ENCODE measurements around the gene SLC45A1. TPM values are rescaled to one million over a fixed set of nuclear protein-coding genes. Genes with fewer than 3 reads are reported as not detected.

The SLC45A1 gene
- total RNA-seq, 1 donor from 2014 or later, result 8.6 TPM

- no peak for DNase-seq (ENCODE audit: low spot score in 2 of 2)
These were observed 63.7 kb downstream of the SLC45A1 start for GRCh38 chr1:8381618-8382017.

GRCh38 chr1:8382051-8382505 is 64.2 kb downstream of the SLC45A1 start:
- DNase-seq (ENCODE audit: low spot score in 2 of 2) (no peak), FAIRE-seq (no peak)

More at GRCh38 chr1:8381618-8382017, 63.7 kb downstream of the SLC45A1 start:
- FAIRE-seq, result no peak

GRCh38 chr1:8382608-8383505 is 64.9 kb downstream of the SLC45A1 start:
- no peak for FAIRE-seq

DNA sequence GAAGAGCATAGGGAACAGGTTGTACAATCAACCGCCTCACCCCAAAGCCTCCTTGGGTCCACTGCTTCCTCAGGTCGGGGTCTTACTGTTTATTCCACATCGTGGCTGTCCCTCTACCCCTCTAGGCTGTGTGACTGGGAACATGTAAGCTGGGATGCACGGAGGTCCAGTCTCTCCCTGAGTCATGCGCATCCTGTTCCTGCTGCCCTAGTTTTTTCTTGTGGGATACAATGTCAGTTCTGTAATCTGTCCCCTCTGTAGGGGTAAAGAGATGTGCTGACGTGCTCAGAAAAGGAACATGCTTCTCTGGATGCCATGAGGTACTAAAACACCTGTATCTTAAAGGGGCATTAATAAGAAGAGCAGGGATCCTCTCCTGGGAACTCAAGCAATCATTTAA is 66.2 kb downstream of the SLC45A1 start:
- FAIRE-seq, result no peak
- no peak for DNase-seq (ENCODE audit: low spot score in 2 of 2)

More at GRCh38 chr1:8382608-8383505, 64.9 kb downstream of the SLC45A1 start:
- DNase-seq (ENCODE audit: low spot score in 2 of 2), result no peak

GRCh38 chr1:8384577-8384976 is 66.7 kb downstream of the SLC45A1 start:
- FAIRE-seq, result no peak
- no peak for DNase-seq (ENCODE audit: low spot score in 2 of 2)

- FAIRE-seq (no peak), DNase-seq (ENCODE audit: low spot score in 2 of 2) (no peak)
These were observed 68.3 kb downstream of the SLC45A1 start for GRCh38 chr1:8386247-8386646.

DNA sequence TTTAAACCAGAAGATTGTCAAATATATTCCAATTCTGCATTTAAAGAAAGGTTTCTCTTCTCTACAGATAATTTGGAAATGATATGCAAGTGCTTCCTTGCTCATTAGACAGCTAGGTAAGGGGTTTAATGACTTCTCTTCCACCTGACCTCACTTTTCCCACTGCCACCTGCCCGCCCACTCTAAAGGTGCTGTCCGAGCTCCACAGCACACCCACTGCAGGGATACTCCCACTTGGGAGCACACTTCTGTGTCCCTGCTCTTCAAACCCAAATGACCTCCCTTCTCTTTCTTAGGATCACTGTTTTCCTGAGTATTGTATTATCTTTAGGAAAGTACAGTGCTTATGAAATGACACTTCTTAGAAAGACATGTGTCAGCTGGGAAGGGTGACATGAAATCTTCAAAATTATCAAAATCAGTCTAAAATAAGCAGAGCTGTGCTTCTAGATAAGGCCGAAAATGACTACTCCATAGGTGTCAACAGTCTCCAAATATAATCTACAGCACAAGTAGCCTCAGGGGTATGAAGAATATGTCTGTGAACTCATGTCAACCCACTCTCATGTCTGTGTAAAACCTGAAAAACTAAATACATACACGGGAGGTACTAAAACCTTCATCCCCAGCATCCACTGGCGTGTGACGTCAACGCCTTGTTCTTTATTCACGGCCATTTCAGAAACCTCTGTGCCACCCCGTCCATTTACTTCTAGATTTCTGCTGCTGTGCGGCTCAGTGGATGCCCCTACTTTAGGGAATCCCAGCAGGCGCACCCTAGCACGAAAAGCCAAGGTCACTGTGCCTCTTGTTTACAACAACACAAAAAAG is 71.0 kb downstream of the SLC45A1 start:
- no peak for FAIRE-seq

GRCh38 chr1:8389958-8390535 is 72.1 kb downstream of the SLC45A1 start:
- no peak for FAIRE-seq
- DNase-seq (ENCODE audit: low spot score in 2 of 2), result no peak

More for the DNA sequence above, 71.0 kb downstream of the SLC45A1 start:
- DNase-seq (ENCODE audit: low spot score in 2 of 2), result no peak

- FAIRE-seq, result no peak
- DNase-seq (ENCODE audit: low spot score in 2 of 2), result no peak
These were observed 72.8 kb downstream of the SLC45A1 start for GRCh38 chr1:8390707-8391106.

DNA sequence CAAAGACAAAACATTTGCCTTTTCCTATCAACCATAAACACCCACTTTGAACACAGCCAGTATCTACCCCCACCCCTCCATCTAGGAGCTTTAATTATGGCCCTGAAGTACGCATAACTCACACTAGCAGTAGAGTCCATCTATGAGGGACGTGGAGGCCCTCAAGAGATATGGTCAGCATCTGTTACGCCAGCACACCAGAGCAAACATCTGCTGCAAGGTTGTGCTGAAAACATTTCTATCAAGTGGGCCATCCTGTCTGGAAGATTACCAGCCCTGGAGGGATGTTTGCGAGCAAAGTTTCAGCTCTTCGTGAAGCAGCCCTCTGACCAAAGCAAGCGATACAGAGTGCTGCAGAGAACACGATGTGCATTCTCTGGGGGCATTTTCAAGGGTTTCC is 74.6 kb downstream of the SLC45A1 start:
- no peak for DNase-seq (ENCODE audit: low spot score in 2 of 2)
- FAIRE-seq, result no peak

Small RNA genes lying within 50 kb of the gene (small RNA-seq; reads per million reads assigned to genes)
- gene RF00019 (not detected), gene RNU6-991P (not detected)
